HepG2 (cell line): ENCODE results near the gene SIKE1. TPM values are rescaled to one million over a fixed set of nuclear protein-coding genes. Genes with fewer than 3 reads are reported as not detected.

ENCODE experiments used
- AGO1 ChIP-seq: fragments of 200-400 bp; formaldehyde crosslinking; IDR thresholded peaks from 2 replicates; pipeline ENCODE4 v1.6.1; 2017; ENCODE audit warnings: mild to moderate bottlenecking, low read depth, low read length, moderate library complexity; ENCODE audit not compliant: poor library complexity, severe bottlenecking
- FOXC1 ChIP-seq: sonication (generic); formaldehyde crosslinking; IDR thresholded peaks from 2 replicates; pipeline ENCODE4 v1.8.0; 2022; ENCODE audit warnings: mild to moderate bottlenecking, missing genetic modification reagents, borderline replicate concordance
- JUND ChIP-seq: sonication (generic); formaldehyde crosslinking; IDR thresholded peaks from 2 replicates; pipeline ENCODE4 v1.8.0; 2022; ENCODE audit warnings: mild to moderate bottlenecking, missing genetic modification reagents
- KDM6A ChIP-seq: IDR thresholded peaks from 2 replicates; pipeline ENCODE4 v1.6.1; 2016; ENCODE audit warnings: low read depth
- KLF16 ChIP-seq, 2 experiments: sonication (generic) in 1 of 2; formaldehyde crosslinking in 1 of 2; IDR thresholded peaks; 2 replicates each; pipeline versions ENCODE4 v1.6.1 to v1.8.0; 2016 to 2023; ENCODE audit warnings: missing genetic modification reagents in 2 of 2, missing compliant biosample characterization in 1 of 2
- MLX ChIP-seq: IDR thresholded peaks from 2 replicates; pipeline ENCODE4 v1.6.1; 2016
- RXRA ChIP-seq: sonication (generic); formaldehyde crosslinking; IDR thresholded peaks from 2 replicates; pipeline ENCODE4 v1.5.1; 2020; ENCODE audit warnings: missing genetic modification reagents
- SIN3A ChIP-seq: IDR thresholded peaks from 2 replicates; pipeline ENCODE4 v1.6.1; 2011; ENCODE audit warnings: low read depth, mild to moderate bottlenecking, control low read depth, low read length, borderline replicate concordance
- SSRP1 ChIP-seq: IDR thresholded peaks from 2 replicates; pipeline ENCODE4 v1.6.1; 2016; ENCODE audit warnings: control low read depth
- ZBTB3 ChIP-seq: sonication (generic); formaldehyde crosslinking; IDR thresholded peaks from 2 replicates; pipeline ENCODE4 v1.4.0; 2020; ENCODE audit warnings: low read depth, mild to moderate bottlenecking, moderate library complexity, missing genetic modification reagents, borderline replicate concordance
- ZBTB40 ChIP-seq, 2 experiments: fragments of 450-650 bp in 1 of 2; sonication (generic) in 1 of 2; formaldehyde crosslinking in 1 of 2; IDR thresholded peaks; 2 replicates each; pipeline versions ENCODE4 v1.6.1 to v1.8.0; 2016 to 2022; ENCODE audit warnings: antibody characterized with exemption in 1 of 2, mild to moderate bottlenecking in 1 of 2, missing genetic modification reagents in 1 of 2
- ZC3H13 ChIP-seq: sonication (generic); formaldehyde crosslinking; IDR thresholded peaks from 2 replicates; pipeline ENCODE4 v1.8.1; 2023; ENCODE audit warnings: mild to moderate bottlenecking, missing genetic modification reagents, moderate library complexity
- ZKSCAN8 ChIP-seq: IDR thresholded peaks from 2 replicates; pipeline ENCODE4 v1.6.1; 2016; ENCODE audit warnings: borderline replicate concordance, missing genetic modification reagents, missing compliant biosample characterization
- ZNF256 ChIP-seq: sonication (generic); formaldehyde crosslinking; conservative IDR thresholded peaks from 2 replicates; pipeline ENCODE4 v1.4.0; 2020; ENCODE audit warnings: missing genetic modification reagents
- ZNF367 ChIP-seq: sonication (generic); formaldehyde crosslinking; IDR thresholded peaks from 2 replicates; pipeline ENCODE4 v1.4.0; 2020; ENCODE audit warnings: missing genetic modification reagents, borderline replicate concordance
- ZNF446 ChIP-seq: sonication (generic); formaldehyde crosslinking; IDR thresholded peaks from 2 replicates; pipeline ENCODE4 v1.5.0; 2020; ENCODE audit warnings: mild to moderate bottlenecking, missing genetic modification reagents
- ZNF451 ChIP-seq: sonication (generic); formaldehyde crosslinking; IDR thresholded peaks from 2 replicates; pipeline ENCODE4 v1.5.0; 2020; ENCODE audit warnings: mild to moderate bottlenecking, missing genetic modification reagents
- ZNF704 ChIP-seq: sonication (generic); formaldehyde crosslinking; IDR thresholded peaks from 2 replicates; pipeline ENCODE4 v1.8.1; 2023; ENCODE audit warnings: mild to moderate bottlenecking, inconsistent platforms, moderate library complexity, missing genetic modification reagents, borderline replicate concordance
- polyA plus RNA-seq, 8 experiments: library from polyadenylated mRNA; depleted of rRNA in 3 of 8; stranded (reverse) in 7 of 8; unstranded in 1 of 8; fragments of >200 nt; fragmentation: Illumina TruSeq in 4 of 8; extraction: Trizol in 4 of 8; gene quantifications; 2 replicates each; pipeline versions ENCODE4 v1.2.1 to v1.2.3, GENCODE V29; 2011 to 2016; ENCODE audit warnings: low read depth in 4 of 8, missing spikeins in 1 of 8, mixed read lengths in 1 of 8; ENCODE audit not compliant: insufficient read depth in 1 of 8
- total RNA-seq, 5 experiments: library from RNA; depleted of rRNA; stranded (reverse); fragments of >200 nt; fragmentation: Illumina TruSeq; extraction: Trizol; gene quantifications; 2 replicates each; pipeline ENCODE4 v1.2.3, GENCODE V29; 2016; ENCODE audit warnings: low read depth in 1 of 5

The SIKE1 gene
- total and polyA plus RNA-seq, 2 of the 13 experiments (the other 11 are each of a cell fraction or from before 2014, with no cell fraction given) = 36.5 to 58.4 TPM

GRCh38 chr1:114780344-114781226 lies at the start of gene SIKE1 (continued):
- TF ChIP-seq ZBTB40 (IDR thresholded peaks at IDR 0.05) (no peak), ZBTB40 (CRISPR knock-in tag; IDR thresholded peaks at IDR 0.05) (peak; percentile 82; the same call in 1 of the 2 replicates), KLF16 (CRISPR knock-in tag; IDR thresholded peaks at IDR 0.05) (peak in 1 of 2 experiments; percentile 85; a peak in 2 of 4 replicates), ZNF446 (no peak), KDM6A (CRISPR knock-in tag) (no peak), ZNF256 (CRISPR knock-in tag) (no peak), ZNF451 (peak; percentile 75; the same call in 1 of the 2 replicates), ZKSCAN8 (CRISPR knock-in tag) (no peak; the same call in 1 of the 2 replicates), ZBTB3 (CRISPR knock-in tag) (peak; percentile 69; the same call in 1 of the 2 replicates), ZNF704 (CRISPR knock-in tag) (no peak), SSRP1 (CRISPR knock-in tag) (no peak), ZNF367 (CRISPR knock-in tag) (no peak), SIN3A (peak; percentile 74; the same call in 1 of the 2 replicates), MLX (CRISPR knock-in tag) (no peak), FOXC1 (CRISPR knock-in tag) (peak; percentile 77; the same call in 1 of the 2 replicates), JUND (no peak), RXRA (CRISPR knock-in tag) (peak; percentile 85), AGO1 (peak; percentile 30), ZC3H13 (CRISPR knock-in tag) (no peak)
